WTC11 (cell line): Measurements from ENCODE around the gene DAB2. TPM values are rescaled to one million over a fixed set of nuclear protein-coding genes. Genes with fewer than 3 reads are reported as not detected.

Experiments
- ATAC-seq: fragments of 200-7000 bp; cut with Tn5 transposase; 2 replicates; pipeline ENCODE4 v1.10.0; 2021; ENCODE audit warnings: mild to moderate bottlenecking, moderate library complexity
- CTCF ChIA-PET: fragments of 300-600 bp; sonication (Branson Sonifier 250); formaldehyde crosslinking; loops from one replicate; lab custom pipeline; 2021; ENCODE audit warnings: antibody characterized with exemption; lab: Charles Lee
- POLR2A ChIA-PET: fragments of 350-600 bp; sonication (Branson Sonifier 250); formaldehyde crosslinking; loops from one replicate; lab custom pipeline; 2021; ENCODE audit warnings: antibody characterized with exemption; lab: Charles Lee
- DNase-seq: peaks from one replicate; pipeline ENCODE4 v3.0.0; 2021; ENCODE audit warnings: low spot score
- H3K27ac Mint-ChIP-seq: 2 replicates; pipeline ENCODE4 v1.8.0; 2021; ENCODE audit warnings: mixed read lengths
- H3K27me3 Mint-ChIP-seq: 2 replicates; pipeline ENCODE4 v1.8.0; 2021; ENCODE audit warnings: low read depth, mild to moderate bottlenecking, moderate library complexity, mixed read lengths
- H3K36me3 Mint-ChIP-seq: 2 replicates; pipeline ENCODE4 v1.8.0; 2021; ENCODE audit warnings: mixed read lengths
- H3K4me1 Mint-ChIP-seq: 2 replicates; pipeline ENCODE4 v1.8.0; 2022; ENCODE audit warnings: mixed read lengths
- H3K4me3 Mint-ChIP-seq: 2 replicates; pipeline ENCODE4 v1.8.0; 2021; ENCODE audit warnings: mild to moderate bottlenecking, moderate library complexity, mixed read lengths
- H3K9me3 Mint-ChIP-seq: 2 replicates; pipeline ENCODE4 v1.8.0; 2021; ENCODE audit warnings: mixed read lengths
- CREB1 ChIP-seq: sonication (generic); formaldehyde crosslinking; IDR thresholded peaks from 2 replicates; pipeline ENCODE4 v1.8.0; 2023; ENCODE audit warnings: mild to moderate bottlenecking, missing genetic modification reagents
- CREM ChIP-seq: sonication (generic); formaldehyde crosslinking; IDR thresholded peaks from 2 replicates; pipeline ENCODE4 v1.8.1; 2022; ENCODE audit warnings: mild to moderate bottlenecking, missing genetic modification reagents, moderate library complexity
- EMX1 ChIP-seq: fragments of 250-450 bp; sonication (Bioruptor Pico); IDR thresholded peaks from 2 replicates; pipeline ENCODE4 v1.8.0; 2021; ENCODE audit warnings: mild to moderate bottlenecking
- FOXP4 ChIP-seq: sonication (generic); formaldehyde crosslinking; IDR thresholded peaks from 2 replicates; pipeline ENCODE4 v1.8.0; 2022; ENCODE audit warnings: mild to moderate bottlenecking, missing genetic modification reagents
- HMGA2 ChIP-seq: fragments of 250-450 bp; sonication (Bioruptor Pico); IDR thresholded peaks from 2 replicates; pipeline ENCODE4 v1.4.0; 2021; ENCODE audit warnings: mild to moderate bottlenecking, moderate library complexity
- KAT7 ChIP-seq: sonication (generic); formaldehyde crosslinking; IDR thresholded peaks from 2 replicates; pipeline ENCODE4 v1.8.1; 2023; ENCODE audit warnings: missing genetic modification reagents, mild to moderate bottlenecking, borderline replicate concordance
- NFATC4 ChIP-seq: fragments of 250-450 bp; sonication (Bioruptor Pico); IDR thresholded peaks from 2 replicates; pipeline ENCODE4 v1.9.0; 2021; ENCODE audit warnings: mild to moderate bottlenecking
- NFE2L1 ChIP-seq: sonication (generic); formaldehyde crosslinking; IDR thresholded peaks from 2 replicates; pipeline ENCODE4 v1.8.1; 2023; ENCODE audit warnings: missing genetic modification reagents
- NR2C2 ChIP-seq: sonication (generic); formaldehyde crosslinking; IDR thresholded peaks from 2 replicates; pipeline ENCODE4 v1.8.0; 2022; ENCODE audit warnings: mild to moderate bottlenecking, missing genetic modification reagents
- OVOL2 ChIP-seq: fragments of 250-450 bp; sonication (Bioruptor Pico); IDR thresholded peaks from 2 replicates; pipeline ENCODE4 v1.9.0; 2021; ENCODE audit warnings: mild to moderate bottlenecking, borderline replicate concordance
- SMAD4 ChIP-seq: sonication (generic); formaldehyde crosslinking; IDR thresholded peaks from 2 replicates; pipeline ENCODE4 v1.8.0; 2022; ENCODE audit warnings: mild to moderate bottlenecking, missing genetic modification reagents
- SP1 ChIP-seq: sonication (generic); formaldehyde crosslinking; conservative IDR thresholded peaks from 2 replicates; pipeline ENCODE4 v1.8.1; 2022; ENCODE audit warnings: missing genetic modification reagents
- TEAD1 ChIP-seq: sonication (generic); formaldehyde crosslinking; IDR thresholded peaks from 2 replicates; pipeline ENCODE4 v1.8.0; 2022; ENCODE audit warnings: mild to moderate bottlenecking, missing genetic modification reagents
- TEAD4 ChIP-seq: sonication (generic); formaldehyde crosslinking; IDR thresholded peaks from 2 replicates; pipeline ENCODE4 v1.8.0; 2022; ENCODE audit warnings: mild to moderate bottlenecking, missing genetic modification reagents
- TP53 ChIP-seq: sonication (generic); formaldehyde crosslinking; IDR thresholded peaks from 2 replicates; pipeline ENCODE4 v1.8.1; 2023; ENCODE audit warnings: mild to moderate bottlenecking, missing genetic modification reagents
- ZNF263 ChIP-seq: sonication (generic); formaldehyde crosslinking; IDR thresholded peaks from 2 replicates; pipeline ENCODE4 v1.8.1; 2022; ENCODE audit warnings: low read depth, mild to moderate bottlenecking, moderate library complexity, missing genetic modification reagents
- ZNF281 ChIP-seq: sonication (generic); formaldehyde crosslinking; IDR thresholded peaks from 2 replicates; pipeline ENCODE4 v1.8.0; 2023; ENCODE audit warnings: mild to moderate bottlenecking, missing genetic modification reagents
- ZNF317 ChIP-seq: sonication (generic); formaldehyde crosslinking; IDR thresholded peaks from 2 replicates; pipeline ENCODE4 v1.8.1; 2023; ENCODE audit warnings: low read depth, mild to moderate bottlenecking, moderate library complexity, missing genetic modification reagents, borderline replicate concordance
- ZNF416 ChIP-seq: fragments of 250-450 bp; sonication (Bioruptor Pico); IDR thresholded peaks from 2 replicates; pipeline ENCODE4 v1.9.0; 2021; ENCODE audit warnings: mild to moderate bottlenecking, inconsistent platforms
- ZNF423 ChIP-seq: fragments of 250-450 bp; sonication (Bioruptor Pico); IDR thresholded peaks from 2 replicates; pipeline ENCODE4 v2.1.2; 2022; ENCODE audit warnings: mild to moderate bottlenecking, moderate library complexity
- ZNF671 ChIP-seq: fragments of 250-450 bp; sonication (Bioruptor Pico); IDR thresholded peaks from 2 replicates; pipeline ENCODE4 v1.8.0; 2021; ENCODE audit warnings: mild to moderate bottlenecking
- total RNA-seq: library from RNA; stranded (reverse); gene quantifications from 3 replicates; pipeline ENCODE4 v1.2.3, GENCODE V29; 2021
- TF ChIP-seq, protein P1 (sequence below): sonication (generic); formaldehyde crosslinking; IDR thresholded peaks from 2 replicates; pipeline ENCODE4 v1.8.1; 2022; ENCODE audit warnings: missing genetic modification reagents, borderline replicate concordance
- TF ChIP-seq, protein P2 (sequence below): sonication (generic); formaldehyde crosslinking; IDR thresholded peaks from 2 replicates; pipeline ENCODE4 v1.8.0; 2023; ENCODE audit warnings: missing genetic modification reagents

DAB2 gene
- total RNA-seq, 1 experiment from 2014 or later, result 7.2 TPM

DNA sequence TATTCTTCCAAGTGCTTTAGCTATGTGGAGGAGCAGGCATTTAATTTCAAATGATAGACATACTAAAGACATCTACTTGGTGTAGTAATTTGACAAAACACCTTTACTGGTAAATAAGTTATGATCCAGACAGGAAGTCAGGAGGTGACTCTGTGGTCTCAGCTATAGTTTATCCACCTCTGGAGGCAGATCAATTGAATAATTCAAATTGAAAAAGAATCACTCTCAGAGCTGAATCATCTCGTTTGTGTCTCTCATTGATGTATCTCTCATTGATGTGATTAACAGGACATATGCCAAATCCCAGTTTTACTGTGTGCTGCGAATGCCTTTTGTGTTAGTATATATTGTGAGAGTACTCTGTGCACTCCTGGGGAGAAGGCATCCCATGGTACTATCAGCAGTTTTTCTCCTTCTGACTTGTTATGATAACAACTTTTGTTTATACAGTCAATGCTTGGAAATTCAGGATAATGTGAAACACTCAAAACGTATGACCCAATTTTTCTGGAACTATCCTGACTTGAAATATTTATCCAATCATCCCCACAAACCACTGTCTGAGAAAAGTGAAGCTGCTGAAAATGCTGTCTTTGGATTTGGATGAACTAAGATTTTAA is 48.5 kb upstream of the DAB2 start:
- no peak for DNase-seq
- Mint-ChIP-seq H3K27me3 (no peaks in the 10 kb centered on the region), H3K4me1 (peaks cover 17% of the 10 kb centered on the region), H3K36me3 (no peaks in the 10 kb centered on the region), H3K4me3 (no peak overlapping the region), H3K27ac (no peak overlapping the region), H3K9me3 (peaks cover 6% of the 10 kb centered on the region; the same call in 1 of the 2 replicates)
- no peak for ATAC-seq
- ChIA-PET CTCF (no interaction called here), POLR2A (no interaction called here)
- TF ChIP-seq ZNF423 (no peak), ZNF317 (CRISPR knock-in tag) (no peak), ZNF263 (CRISPR knock-in tag) (no peak), TP53 (CRISPR knock-in tag) (no peak), HMGA2 (CRISPR knock-in tag) (no peak), TEAD1 (no peak), NFATC4 (no peak), NFE2L1 (CRISPR knock-in tag) (no peak), EMX1 (CRISPR knock-in tag) (no peak), FOXP4 (CRISPR knock-in tag) (no peak), SP1 (no peak), OVOL2 (CRISPR knock-in tag) (no peak), CREM (CRISPR knock-in tag) (no peak)
- TF ChIP-seq, protein P1, sequence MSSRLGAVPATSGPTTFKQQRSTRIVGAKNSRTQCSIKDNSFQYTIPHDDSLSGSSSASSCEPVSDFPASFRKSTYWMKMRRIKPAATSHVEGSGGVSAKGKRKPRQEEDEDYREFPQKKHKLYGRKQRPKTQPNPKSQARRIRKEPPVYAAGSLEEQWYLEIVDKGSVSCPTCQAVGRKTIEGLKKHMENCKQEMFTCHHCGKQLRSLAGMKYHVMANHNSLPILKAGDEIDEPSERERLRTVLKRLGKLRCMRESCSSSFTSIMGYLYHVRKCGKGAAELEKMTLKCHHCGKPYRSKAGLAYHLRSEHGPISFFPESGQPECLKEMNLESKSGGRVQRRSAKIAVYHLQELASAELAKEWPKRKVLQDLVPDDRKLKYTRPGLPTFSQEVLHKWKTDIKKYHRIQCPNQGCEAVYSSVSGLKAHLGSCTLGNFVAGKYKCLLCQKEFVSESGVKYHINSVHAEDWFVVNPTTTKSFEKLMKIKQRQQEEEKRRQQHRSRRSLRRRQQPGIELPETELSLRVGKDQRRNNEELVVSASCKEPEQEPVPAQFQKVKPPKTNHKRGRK, result no peak

DNA sequence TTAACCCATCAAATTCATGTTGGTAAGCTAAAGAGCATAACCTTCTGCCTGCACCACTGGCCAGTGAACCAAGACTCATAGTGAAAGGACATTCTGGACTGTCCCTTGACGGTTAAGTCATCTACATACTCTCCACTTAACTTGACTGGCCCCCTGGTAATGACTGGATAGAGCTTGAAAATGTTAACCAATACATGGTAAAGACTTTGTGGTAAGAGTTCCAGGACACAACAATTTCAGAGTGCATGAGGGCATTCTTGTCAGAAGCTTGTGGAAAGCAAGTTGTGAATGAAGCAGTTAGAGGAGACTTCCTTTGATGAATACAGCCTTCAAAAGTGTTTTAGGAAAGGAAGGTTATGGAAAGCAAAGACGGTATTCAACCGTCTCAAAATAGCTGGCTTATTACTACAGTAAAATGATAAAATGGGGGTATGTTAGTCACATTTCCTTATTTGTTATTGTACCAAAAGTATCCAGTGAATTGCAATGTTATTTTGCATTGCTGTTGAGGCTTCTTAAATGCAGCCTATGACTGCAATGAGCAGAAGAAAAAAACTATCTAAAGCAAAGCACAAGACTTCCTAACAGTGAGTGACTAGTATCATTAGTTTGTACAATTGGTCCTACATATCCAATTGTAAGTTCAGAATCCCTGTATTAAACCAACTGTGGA is 47.2 kb upstream of the DAB2 start:
- Mint-ChIP-seq H3K36me3 (no peaks in the 10 kb centered on the region), H3K4me1 (peaks cover 17% of the 10 kb centered on the region), H3K27ac (no peak overlapping the region), H3K9me3 (peaks cover 6% of the 10 kb centered on the region; the same call in 1 of the 2 replicates), H3K4me3 (no peak overlapping the region), H3K27me3 (no peaks in the 10 kb centered on the region; the same call in 1 of the 2 replicates)
- no peak for TF ChIP-seq KAT7
- TF ChIP-seq ZNF317 (CRISPR knock-in tag), result no peak
- TF ChIP-seq, protein P2, sequence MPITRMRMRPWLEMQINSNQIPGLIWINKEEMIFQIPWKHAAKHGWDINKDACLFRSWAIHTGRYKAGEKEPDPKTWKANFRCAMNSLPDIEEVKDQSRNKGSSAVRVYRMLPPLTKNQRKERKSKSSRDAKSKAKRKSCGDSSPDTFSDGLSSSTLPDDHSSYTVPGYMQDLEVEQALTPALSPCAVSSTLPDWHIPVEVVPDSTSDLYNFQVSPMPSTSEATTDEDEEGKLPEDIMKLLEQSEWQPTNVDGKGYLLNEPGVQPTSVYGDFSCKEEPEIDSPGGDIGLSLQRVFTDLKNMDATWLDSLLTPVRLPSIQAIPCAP, result no peak
- no peak for TF ChIP-seq EMX1 (CRISPR knock-in tag)
- TF ChIP-seq ZNF416 (CRISPR knock-in tag), result no peak
- no peak for TF ChIP-seq ZNF671 (CRISPR knock-in tag)
- no peak for TF ChIP-seq CREB1 (CRISPR knock-in tag)
- CTCF ChIA-PET, result interaction anchor here (1.1 kb wide), 1 partner anchor 47 kb away, joined by 3 read pairs; the partner anchor contains the start of gene DAB2
- no peak for ATAC-seq
- POLR2A ChIA-PET, result no interaction called here
- DNase-seq, result no peak

DNA sequence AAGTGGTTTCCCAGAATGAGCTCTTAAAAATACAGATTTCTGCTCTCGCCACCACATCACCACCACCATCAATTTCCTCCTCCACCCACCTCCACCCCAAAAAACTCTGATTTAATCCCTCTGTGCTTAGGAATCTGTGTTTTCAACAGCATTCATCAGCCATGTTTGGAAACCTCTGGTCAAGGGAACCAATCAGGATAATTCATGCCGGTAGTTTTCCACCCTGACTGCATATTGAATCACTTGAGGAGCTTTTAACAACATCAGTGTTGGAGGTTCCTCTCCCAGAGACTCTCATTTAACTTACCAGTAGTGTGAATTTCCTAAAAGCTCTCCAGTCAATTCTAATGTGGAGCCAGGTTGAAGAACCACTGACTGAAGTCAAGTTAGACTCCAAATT is 46.0 kb upstream of the DAB2 start:
- Mint-ChIP-seq H3K4me1 (peaks cover 11% of the 10 kb centered on the region), H3K27ac (no peak overlapping the region), H3K36me3 (no peaks in the 10 kb centered on the region), H3K4me3 (no peak overlapping the region), H3K9me3 (peaks cover 6% of the 10 kb centered on the region; the same call in 1 of the 2 replicates), H3K27me3 (no peaks in the 10 kb centered on the region; the same call in 1 of the 2 replicates)
- ChIA-PET POLR2A (no interaction called here), CTCF (no interaction called here)
- no peak for ATAC-seq
- no peak for DNase-seq
- no peak for TF ChIP-seq FOXP4 (CRISPR knock-in tag)
- TF ChIP-seq SMAD4, result no peak
- no peak for TF ChIP-seq NR2C2 (CRISPR knock-in tag)
- TF ChIP-seq ZNF423, result no peak
- TF ChIP-seq, protein P2, result no peak
- TF ChIP-seq ZNF281 (CRISPR knock-in tag), result no peak
- no peak for TF ChIP-seq TEAD4 (CRISPR knock-in tag)
